Karpas-422 (cell line): ENCODE measurements around the gene STXBP1. TPM values are rescaled to one million over a fixed set of nuclear protein-coding genes. Genes with fewer than 3 reads are reported as not detected.

Experiments
- DNase-seq: peaks from one replicate; pipeline ENCODE4 v3.0.0-alpha.2; 2015
- H2AFZ ChIP-seq: fragments of 200-600 bp; sonication (generic); 2 replicates; pipeline ENCODE4 v1.6.1; 2014; ENCODE audit warnings: antibody characterized with exemption, low read length, mixed read lengths
- H3K27ac ChIP-seq: fragments of 200-600 bp; sonication (generic); 2 replicates; pipeline ENCODE4 v1.5.1; 2014; ENCODE audit warnings: mild to moderate bottlenecking, low read length, moderate library complexity
- H3K27me3 ChIP-seq: fragments of 200-600 bp; sonication (generic); 2 replicates; pipeline ENCODE4 v1.6.1; 2014; ENCODE audit warnings: low read length, mixed read lengths
- H3K36me3 ChIP-seq: fragments of 200-600 bp; sonication (generic); 2 replicates; pipeline ENCODE4 v1.6.1; 2014; ENCODE audit warnings: low read length, mixed read lengths; ENCODE audit not compliant: insufficient read depth
- H3K4me1 ChIP-seq: fragments of 200-600 bp; sonication (generic); 2 replicates; pipeline ENCODE4 v1.6.1; 2014; ENCODE audit warnings: mild to moderate bottlenecking, low read length, mixed read lengths
- H3K4me2 ChIP-seq: fragments of 200-600 bp; sonication (generic); 2 replicates; pipeline ENCODE4 v1.6.1; 2014; ENCODE audit warnings: low read length, low read depth, mild to moderate bottlenecking; ENCODE audit not compliant: poor library complexity, severe bottlenecking
- H3K4me3 ChIP-seq: fragments of 200-600 bp; sonication (generic); 2 replicates; pipeline ENCODE4 v1.5.1; 2014; ENCODE audit warnings: mild to moderate bottlenecking, antibody characterized with exemption, low read length, mixed read lengths
- H3K79me2 ChIP-seq: fragments of 200-600 bp; sonication (generic); 2 replicates; pipeline ENCODE4 v1.6.1; 2014; ENCODE audit warnings: mild to moderate bottlenecking, low read length, mixed read lengths
- H3K9ac ChIP-seq: fragments of 200-600 bp; sonication (generic); 2 replicates; pipeline ENCODE4 v1.6.0; 2014; ENCODE audit warnings: low read length
- H3K9me2 ChIP-seq: fragments of 200-600 bp; sonication (generic), shearing (Covaris generic); replicated peaks from 2 replicates; pipeline ENCODE4 v1.6.0; 2014; ENCODE audit warnings: mild to moderate bottlenecking, low read length, moderate library complexity; ENCODE audit not compliant: insufficient read depth
- H3K9me3 ChIP-seq: fragments of 300-700, 200-600 bp; sonication (generic); 2 replicates; pipeline ENCODE4 v1.6.1; 2014; ENCODE audit warnings: low read length, mixed read lengths
- H4K20me1 ChIP-seq: fragments of 200-600 bp; sonication (generic); 2 replicates; pipeline ENCODE4 v1.6.1; 2014; ENCODE audit warnings: mild to moderate bottlenecking, antibody characterized with exemption, low read length, low read depth; ENCODE audit not compliant: insufficient read depth
- total RNA-seq: library from RNA; depleted of rRNA; stranded (reverse); fragments of >200 nt; shearing (Covaris generic); gene quantifications from 2 replicates; pipeline ENCODE4 v1.2.3, GENCODE V29; 2014; ENCODE audit warnings: low replicate concordance

The STXBP1 gene
- total RNA-seq, 1 experiment from 2014 or later: 3.1 TPM

- Histone ChIP-seq H3K9me3 (0 out of 2 replicates have a peak, but pooled peaks cover 4% of the 10 kb centered on the region), H3K36me3 (no peaks in the 10 kb centered on the region), H2AFZ (no peak overlapping the region), H3K9ac (no peak overlapping the region), H3K79me2 (no peaks in the 10 kb centered on the region), H3K27ac (no peak overlapping the region), H3K9me2 (no peaks in the 10 kb centered on the region), H3K4me1 (peaks cover 13% of the 10 kb centered on the region), H4K20me1 (0 out of 2 replicates have a peak, but pooled peaks cover 8% of the 10 kb centered on the region), H3K27me3 (no peaks in the 10 kb centered on the region), H3K4me2 (no peak overlapping the region), H3K4me3 (no peak overlapping the region)
- DNase-seq: no peak
Observed at GRCh38 chr9:127711831-127712274, 99.8 kb downstream of the STXBP1 start.

GRCh38 chr9:127712371-127712770 is 100.3 kb downstream of the STXBP1 start:
- Histone ChIP-seq H3K9ac (no peak overlapping the region), H3K9me2 (no peaks in the 10 kb centered on the region), H3K36me3 (no peaks in the 10 kb centered on the region), H3K79me2 (no peaks in the 10 kb centered on the region), H2AFZ (no peak overlapping the region), H4K20me1 (0 out of 2 replicates have a peak, but pooled peaks cover 8% of the 10 kb centered on the region), H3K4me1 (peaks cover 13% of the 10 kb centered on the region), H3K9me3 (0 out of 2 replicates have a peak, but pooled peaks cover 4% of the 10 kb centered on the region), H3K27me3 (no peaks in the 10 kb centered on the region), H3K27ac (no peak overlapping the region), H3K4me3 (no peak overlapping the region), H3K4me2 (no peak overlapping the region)
- no peak for DNase-seq

- Histone ChIP-seq H3K9me3 (0 out of 2 replicates have a peak, but pooled peaks cover 4% of the 10 kb centered on the region), H3K79me2 (no peaks in the 10 kb centered on the region), H3K9me2 (no peaks in the 10 kb centered on the region), H3K27me3 (no peaks in the 10 kb centered on the region), H3K4me1 (peaks cover 13% of the 10 kb centered on the region), H3K27ac (no peak overlapping the region), H4K20me1 (0 out of 2 replicates have a peak, but pooled peaks cover 8% of the 10 kb centered on the region), H3K36me3 (no peaks in the 10 kb centered on the region), H2AFZ (no peak overlapping the region), H3K9ac (no peak overlapping the region), H3K4me3 (no peak overlapping the region), H3K4me2 (no peak overlapping the region)
- no peak for DNase-seq
Observed at GRCh38 chr9:127712867-127713266, 100.8 kb downstream of the STXBP1 start.

GRCh38 chr9:127714020-127714750 is 102.1 kb downstream of the STXBP1 start:
- Histone ChIP-seq H3K4me1 (peaks cover 13% of the 10 kb centered on the region), H4K20me1 (0 out of 2 replicates have a peak, but pooled peaks cover 8% of the 10 kb centered on the region), H3K79me2 (no peaks in the 10 kb centered on the region), H3K27me3 (no peaks in the 10 kb centered on the region), H3K4me3 (peak overlapping the region; percentile 63; the same call in 1 of the 2 replicates), H3K27ac (no peak overlapping the region), H3K9me3 (0 out of 2 replicates have a peak, but pooled peaks cover under 1% of the 10 kb centered on the region), H3K36me3 (no peaks in the 10 kb centered on the region), H3K9me2 (no peaks in the 10 kb centered on the region), H3K4me2 (peak overlapping the region; percentile 90), H2AFZ (no peak overlapping the region), H3K9ac (peak overlapping the region; percentile 57)
- no peak for DNase-seq

GRCh38 chr9:127714951-127715469 is 102.9 kb downstream of the STXBP1 start:
- no peak for DNase-seq
- peaks cover 13% of the 10 kb centered on the region for H3K4me1 ChIP-seq
- H3K9ac ChIP-seq: peak overlapping the region; percentile 77
- 0 out of 2 replicates have a peak, but pooled peaks cover 8% of the 10 kb centered on the region for H4K20me1 ChIP-seq
- peak overlapping the region; percentile 77 for H2AFZ ChIP-seq
- no peaks in the 10 kb centered on the region for H3K36me3 ChIP-seq
- H3K9me3 ChIP-seq: no peaks in the 10 kb centered on the region
- H3K4me2 ChIP-seq: peak overlapping the region; percentile 90
- peak overlapping the region; percentile 92 for H3K4me3 ChIP-seq
- H3K79me2 ChIP-seq: no peaks in the 10 kb centered on the region
- no peaks in the 10 kb centered on the region for H3K9me2 ChIP-seq
- H3K27ac ChIP-seq: no peak overlapping the region
- H3K27me3 ChIP-seq: no peaks in the 10 kb centered on the region

GRCh38 chr9:127715470-127716337 is 103.6 kb downstream of the STXBP1 start, which contains the start of the genes PTRH1 and TTC16:
PTRH1 (minus strand) TSS chr9:127715663; CDS start chr9:127715639, 24 bp downstream.
TTC16 (plus strand) TSS chr9:127716079; CDS start chr9:127716146, 67 bp downstream.
- DNase-seq: peak; percentile 98
- peak within 1 kb of the TSS; percentile 90 for H3K4me2 ChIP-seq
- peak within 1 kb of the TSS; percentile 99 for H2AFZ ChIP-seq
- no peaks in the 10 kb centered on the region for H3K27me3 ChIP-seq
- H3K9me3 ChIP-seq: no peaks in the 10 kb centered on the region
- no peaks in the 10 kb centered on the region for H3K79me2 ChIP-seq
- no peaks in the 10 kb centered on the region for H3K36me3 ChIP-seq
- H3K9me2 ChIP-seq: no peaks in the 10 kb centered on the region
- H3K9ac ChIP-seq: peak within 1 kb of the TSS; percentile 77
- H4K20me1 ChIP-seq: 0 out of 2 replicates have a peak, but pooled peaks cover 8% of the 10 kb centered on the region
- no peak within 1 kb of the TSS for H3K27ac ChIP-seq
- H3K4me1 ChIP-seq: peaks cover 13% of the 10 kb centered on the region
- peak within 1 kb of the TSS; percentile 92 for H3K4me3 ChIP-seq

GRCh38 chr9:127716412-127716811 is 104.3 kb downstream of the STXBP1 start:
- H3K27ac ChIP-seq: no peak overlapping the region
- H3K36me3 ChIP-seq: no peaks in the 10 kb centered on the region
- H3K79me2 ChIP-seq: no peaks in the 10 kb centered on the region
- H3K9ac ChIP-seq: peak overlapping the region; percentile 67
- no peaks in the 10 kb centered on the region for H3K27me3 ChIP-seq
- no peak for DNase-seq
- H2AFZ ChIP-seq: no peak overlapping the region
- H3K4me2 ChIP-seq: peak overlapping the region; percentile 90
- H3K4me3 ChIP-seq: peak overlapping the region; percentile 92
- H3K9me3 ChIP-seq: no peaks in the 10 kb centered on the region
- no peaks in the 10 kb centered on the region for H3K9me2 ChIP-seq
- 0 out of 2 replicates have a peak, but pooled peaks cover 8% of the 10 kb centered on the region for H4K20me1 ChIP-seq
- H3K4me1 ChIP-seq: peaks cover 13% of the 10 kb centered on the region
